Measurements from ENCODE around the gene GALT.

DNA sequence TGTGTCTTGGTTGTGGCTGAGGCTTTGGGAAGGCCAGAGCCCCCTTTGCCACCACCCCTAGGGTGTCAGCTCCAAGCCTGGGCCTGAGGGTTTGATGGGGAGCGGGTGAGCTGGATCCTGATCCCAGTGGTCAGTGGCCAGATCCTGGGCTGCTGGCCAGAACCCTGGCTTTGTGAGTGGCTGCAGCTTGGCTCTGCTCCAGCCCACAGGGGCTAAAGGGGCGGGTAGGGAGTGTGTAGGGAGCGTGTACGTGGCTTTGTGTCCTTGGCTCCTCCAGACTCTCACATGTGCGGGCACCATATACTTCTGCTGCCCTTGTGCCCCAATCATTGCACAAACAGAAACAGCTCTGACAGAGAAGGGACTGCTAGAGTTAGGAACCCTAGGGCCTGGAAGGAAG, 4.3 kb downstream of the GALT start:
- TF ChIP-seq, protein P1, sequence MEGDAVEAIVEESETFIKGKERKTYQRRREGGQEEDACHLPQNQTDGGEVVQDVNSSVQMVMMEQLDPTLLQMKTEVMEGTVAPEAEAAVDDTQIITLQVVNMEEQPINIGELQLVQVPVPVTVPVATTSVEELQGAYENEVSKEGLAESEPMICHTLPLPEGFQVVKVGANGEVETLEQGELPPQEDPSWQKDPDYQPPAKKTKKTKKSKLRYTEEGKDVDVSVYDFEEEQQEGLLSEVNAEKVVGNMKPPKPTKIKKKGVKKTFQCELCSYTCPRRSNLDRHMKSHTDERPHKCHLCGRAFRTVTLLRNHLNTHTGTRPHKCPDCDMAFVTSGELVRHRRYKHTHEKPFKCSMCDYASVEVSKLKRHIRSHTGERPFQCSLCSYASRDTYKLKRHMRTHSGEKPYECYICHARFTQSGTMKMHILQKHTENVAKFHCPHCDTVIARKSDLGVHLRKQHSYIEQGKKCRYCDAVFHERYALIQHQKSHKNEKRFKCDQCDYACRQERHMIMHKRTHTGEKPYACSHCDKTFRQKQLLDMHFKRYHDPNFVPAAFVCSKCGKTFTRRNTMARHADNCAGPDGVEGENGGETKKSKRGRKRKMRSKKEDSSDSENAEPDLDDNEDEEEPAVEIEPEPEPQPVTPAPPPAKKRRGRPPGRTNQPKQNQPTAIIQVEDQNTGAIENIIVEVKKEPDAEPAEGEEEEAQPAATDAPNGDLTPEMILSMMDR (conservative IDR thresholded peaks at IDR 0.05 in 1 of 2, IDR thresholded peaks at IDR 0.05 in 1 of 2; ENCODE audit: extremely low read depth in 1 of 2, insufficient read depth in 1 of 2, low read depth in 1 of 2, low read length in 2 of 2), result no peak
- no peak for TF ChIP-seq EZH2 (IDR thresholded peaks at IDR 0.05; ENCODE audit: borderline replicate concordance, low read length)
